ENCODE data around the gene NPTN. TPM values are rescaled to one million over a fixed set of nuclear protein-coding genes. Genes with fewer than 3 reads are reported as not detected.

Gene NPTN
- total and polyA plus RNA-seq, 2 donors from 2014 or later: 100 to 130 TPM

GRCh38 chr15:73681856-73682599 is 48.8 kb upstream of the NPTN start:
- no peaks in the 10 kb centered on the region for H3K36me3 ChIP-seq (ENCODE audit: control insufficient read depth in 2 of 3, insufficient read depth in 3 of 3, low read length in 3 of 3)
- H3K27me3 ChIP-seq (ENCODE audit: control insufficient read depth, insufficient read depth, low read length): no peaks in the 10 kb centered on the region
- DNase-seq (no peak), FAIRE-seq (no peak)
- H3K9me3 ChIP-seq (ENCODE audit: control insufficient read depth in 2 of 3, insufficient read depth in 1 of 3, low read length in 3 of 3): no peaks in the 10 kb centered on the region
- no peak overlapping the region for H3K27ac ChIP-seq (ENCODE audit: low read depth in 2 of 2, low read length in 2 of 2)
- no peak overlapping the region for H3K9ac ChIP-seq (ENCODE audit: low read length in 3 of 3)
- intact Hi-C loops (cut with DNase I): no loop called here
- no peak overlapping the region for H3K4me3 ChIP-seq (ENCODE audit: low read length in 3 of 3)
- peaks cover 2 to 8% (median 6%) of the 10 kb centered on the region in 3 donors for H3K4me1 ChIP-seq (ENCODE audit: control insufficient read depth in 2 of 3, insufficient read depth in 2 of 3, low read depth in 1 of 3, low read length in 3 of 3)
- no peak for TF ChIP-seq CTCF (IDR thresholded peaks at IDR 0.05; ENCODE audit: borderline replicate concordance, extremely low read depth, insufficient read depth)

- H3K4me1 ChIP-seq (ENCODE audit: control insufficient read depth in 2 of 3, insufficient read depth in 2 of 3, low read depth in 1 of 3, low read length in 3 of 3): peaks cover 0 to 6% (median 6%) of the 10 kb centered on the region in 3 donors
- H3K4me3 ChIP-seq (ENCODE audit: low read length in 3 of 3): no peak overlapping the region
- no peak for DNase-seq
- no peak for FAIRE-seq
- no peaks in the 10 kb centered on the region for H3K9me3 ChIP-seq (ENCODE audit: control insufficient read depth in 2 of 3, insufficient read depth in 1 of 3, low read length in 3 of 3)
- no peaks in the 10 kb centered on the region for H3K27me3 ChIP-seq (ENCODE audit: control insufficient read depth, insufficient read depth, low read length)
- no peak for TF ChIP-seq CTCF (IDR thresholded peaks at IDR 0.05; ENCODE audit: borderline replicate concordance, extremely low read depth, insufficient read depth)
- no peak overlapping the region for H3K9ac ChIP-seq (ENCODE audit: low read length in 3 of 3)
- no peak overlapping the region for H3K27ac ChIP-seq (ENCODE audit: low read depth in 2 of 2, low read length in 2 of 2)
- intact Hi-C loops (cut with DNase I): no loop called here
- no peaks in the 10 kb centered on the region for H3K36me3 ChIP-seq (ENCODE audit: control insufficient read depth in 2 of 3, insufficient read depth in 3 of 3, low read length in 3 of 3)
Measured at GRCh38 chr15:73681063-73681462, 47.9 kb upstream of the NPTN start.

GRCh38 chr15:73680549-73680948 is 47.4 kb upstream of the NPTN start:
- Histone ChIP-seq H3K36me3 (ENCODE audit: control insufficient read depth in 2 of 3, insufficient read depth in 3 of 3, low read length in 3 of 3) (no peaks in the 10 kb centered on the region), H3K27me3 (ENCODE audit: control insufficient read depth, insufficient read depth, low read length) (no peaks in the 10 kb centered on the region), H3K4me1 (ENCODE audit: control insufficient read depth in 2 of 3, insufficient read depth in 2 of 3, low read depth in 1 of 3, low read length in 3 of 3) (peaks cover 0 to 5% (median under 1%) of the 10 kb centered on the region in 3 donors), H3K9ac (ENCODE audit: low read length in 3 of 3) (no peak overlapping the region), H3K27ac (ENCODE audit: low read depth in 2 of 2, low read length in 2 of 2) (no peak overlapping the region), H3K9me3 (ENCODE audit: control insufficient read depth in 2 of 3, insufficient read depth in 1 of 3, low read length in 3 of 3) (no peaks in the 10 kb centered on the region), H3K4me3 (ENCODE audit: low read length in 3 of 3) (no peak overlapping the region)
- no peak for FAIRE-seq
- no peak for DNase-seq
- intact Hi-C loops (cut with DNase I): no loop called here
- no peak for TF ChIP-seq CTCF (IDR thresholded peaks at IDR 0.05; ENCODE audit: borderline replicate concordance, extremely low read depth, insufficient read depth)
